Mucosa of stomach (tissue), 1 donor: Measurements from ENCODE around the gene FHIT.

ENCODE experiments used
- H3K27me3 ChIP-seq: one replicate; pipeline ENCODE4 v1.7.0; 2013; ENCODE audit warnings: mild to moderate bottlenecking, low read length; ENCODE audit not compliant: control insufficient read depth, insufficient read depth
- H3K36me3 ChIP-seq: one replicate; pipeline ENCODE4 v1.7.0; 2013; ENCODE audit warnings: low read length; ENCODE audit not compliant: control insufficient read depth, insufficient read depth
- H3K4me1 ChIP-seq: one replicate; pipeline ENCODE4 v1.7.0; 2013; ENCODE audit warnings: mild to moderate bottlenecking, low read length; ENCODE audit not compliant: control insufficient read depth, insufficient read depth
- H3K4me3 ChIP-seq: one replicate; pipeline ENCODE4 v1.7.0; 2013; ENCODE audit warnings: low read length
- H3K9ac ChIP-seq: one replicate; pipeline ENCODE4 v1.7.0; 2013; ENCODE audit warnings: mild to moderate bottlenecking, low read length, moderate library complexity
- H3K9me3 ChIP-seq: one replicate; pipeline ENCODE4 v1.7.0; 2013; ENCODE audit warnings: mild to moderate bottlenecking, low read length, moderate library complexity; ENCODE audit not compliant: control insufficient read depth
- donor health status: Pancreatic carcinoma.

The FHIT gene

DNA sequence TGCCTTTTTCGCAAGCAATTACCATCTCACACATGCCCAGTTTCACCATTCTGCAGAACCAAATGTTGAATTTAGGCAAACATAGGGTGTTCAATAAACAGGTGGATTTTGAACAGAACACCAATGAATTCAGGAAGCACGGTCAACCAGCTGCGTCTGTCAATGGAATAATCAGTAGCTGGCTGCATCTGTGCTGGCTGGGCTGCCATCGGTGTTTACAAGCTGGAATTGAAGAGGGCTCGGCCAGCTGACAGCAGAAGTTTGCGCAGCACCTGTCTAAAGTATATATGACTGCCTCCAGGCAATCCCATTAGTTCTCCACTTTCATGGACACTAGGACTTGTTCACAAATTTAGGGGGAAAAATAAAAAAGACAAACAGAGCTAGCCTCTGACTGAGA lies 1205.0 kb downstream of the FHIT start:
- no peaks in the 10 kb centered on the region for H3K27me3 ChIP-seq
- H3K36me3 ChIP-seq: no peaks in the 10 kb centered on the region
- no peak overlapping the region for H3K9ac ChIP-seq
- no peaks in the 10 kb centered on the region for H3K9me3 ChIP-seq
- H3K4me1 ChIP-seq: no peaks in the 10 kb centered on the region
- H3K4me3 ChIP-seq: no peak overlapping the region

DNA sequence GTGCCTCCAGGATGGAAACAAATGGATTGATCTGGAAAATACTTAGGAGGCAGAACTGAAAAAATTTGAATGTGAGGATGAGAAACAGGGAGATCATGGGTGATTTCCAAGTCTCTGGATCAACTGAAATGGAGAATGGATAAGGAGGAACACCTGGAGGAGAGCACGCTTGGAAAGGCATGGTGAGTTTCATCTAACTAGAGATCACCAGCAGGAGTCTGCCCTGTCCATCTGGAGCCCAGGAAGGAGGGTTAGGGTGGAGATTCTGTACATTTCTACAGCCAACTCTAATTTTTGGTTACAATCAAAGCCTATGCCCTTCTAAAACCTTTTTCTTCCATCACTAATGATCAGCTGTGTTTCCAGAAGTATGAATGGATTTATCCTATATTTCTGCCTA lies 1205.6 kb downstream of the FHIT start:
- Histone ChIP-seq H3K9me3 (no peaks in the 10 kb centered on the region), H3K4me3 (no peak overlapping the region), H3K9ac (no peak overlapping the region), H3K4me1 (no peaks in the 10 kb centered on the region), H3K27me3 (no peaks in the 10 kb centered on the region), H3K36me3 (no peaks in the 10 kb centered on the region)

DNA sequence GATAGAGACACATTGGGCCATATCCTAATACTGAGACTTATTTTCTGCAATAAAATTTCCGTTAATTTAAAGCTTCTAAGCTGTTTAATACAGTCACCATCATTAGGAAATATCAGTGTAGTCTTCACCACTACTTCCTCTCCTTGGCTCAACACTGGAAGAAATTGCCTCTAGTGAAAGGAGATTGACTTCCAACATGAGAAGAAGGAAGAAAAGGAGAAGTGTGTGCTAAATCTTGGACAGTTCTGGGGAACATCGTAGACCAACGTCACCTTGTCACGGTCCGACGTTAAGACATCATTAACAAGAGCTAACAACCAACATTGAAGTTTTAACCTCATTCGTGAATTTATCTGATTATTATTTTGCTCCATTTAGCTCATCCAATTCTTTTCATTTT lies 1214.4 kb downstream of the FHIT start:
- Histone ChIP-seq H3K36me3 (no peaks in the 10 kb centered on the region), H3K9me3 (no peaks in the 10 kb centered on the region), H3K4me1 (no peaks in the 10 kb centered on the region), H3K4me3 (no peak overlapping the region), H3K9ac (no peak overlapping the region), H3K27me3 (no peaks in the 10 kb centered on the region)

DNA sequence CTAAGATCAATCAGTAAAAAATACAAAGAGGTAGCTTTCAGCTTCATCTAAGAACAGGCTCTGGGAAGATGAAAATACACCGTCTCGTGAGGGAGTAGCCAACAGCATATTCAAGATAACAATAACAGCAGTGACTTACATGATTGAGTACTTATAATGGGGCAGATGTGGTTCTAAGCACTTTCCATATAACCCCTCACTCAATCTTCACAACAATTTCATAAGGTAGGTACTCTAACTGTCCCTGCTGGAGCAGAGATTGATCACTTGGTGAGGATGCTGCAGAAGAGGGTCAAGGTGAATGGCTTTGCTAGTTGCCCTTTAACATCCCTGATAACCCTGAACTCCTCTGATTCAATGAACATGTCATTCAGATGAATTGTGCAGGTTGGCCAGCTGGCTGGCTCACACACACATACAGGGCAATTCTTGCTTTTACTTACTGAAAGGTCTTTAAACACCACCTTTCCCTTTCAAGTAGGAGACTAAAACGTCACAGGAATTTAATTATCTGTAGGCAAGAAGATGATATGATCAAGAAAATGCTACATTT lies 1217.3 kb downstream of the FHIT start:
- H3K9me3 ChIP-seq: no peaks in the 10 kb centered on the region
- no peaks in the 10 kb centered on the region for H3K27me3 ChIP-seq
- no peak overlapping the region for H3K9ac ChIP-seq
- H3K36me3 ChIP-seq: no peaks in the 10 kb centered on the region
- H3K4me3 ChIP-seq: no peak overlapping the region
- H3K4me1 ChIP-seq: no peaks in the 10 kb centered on the region

DNA sequence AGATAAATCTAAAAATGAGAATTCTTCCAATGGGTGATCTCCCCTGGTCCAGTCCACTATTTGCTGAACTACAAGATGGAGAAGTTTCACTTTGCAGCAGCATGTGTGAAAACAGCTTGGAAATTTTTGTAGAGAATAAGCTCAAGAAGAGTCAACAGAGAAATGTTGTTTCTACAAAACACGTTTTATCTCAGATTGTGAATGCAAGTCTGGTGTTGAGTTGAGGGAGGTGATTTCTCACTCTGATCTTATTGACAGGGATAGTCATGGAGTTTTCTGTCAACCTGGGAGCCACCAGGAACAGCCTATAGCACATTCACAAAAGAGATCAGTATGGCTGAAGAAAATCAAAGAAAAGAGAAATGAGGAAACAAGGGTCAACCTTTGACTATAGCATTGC lies 1220.3 kb downstream of the FHIT start:
- Histone ChIP-seq H3K36me3 (no peaks in the 10 kb centered on the region), H3K4me1 (no peaks in the 10 kb centered on the region), H3K4me3 (no peak overlapping the region), H3K9ac (no peak overlapping the region), H3K9me3 (no peaks in the 10 kb centered on the region), H3K27me3 (no peaks in the 10 kb centered on the region)

DNA sequence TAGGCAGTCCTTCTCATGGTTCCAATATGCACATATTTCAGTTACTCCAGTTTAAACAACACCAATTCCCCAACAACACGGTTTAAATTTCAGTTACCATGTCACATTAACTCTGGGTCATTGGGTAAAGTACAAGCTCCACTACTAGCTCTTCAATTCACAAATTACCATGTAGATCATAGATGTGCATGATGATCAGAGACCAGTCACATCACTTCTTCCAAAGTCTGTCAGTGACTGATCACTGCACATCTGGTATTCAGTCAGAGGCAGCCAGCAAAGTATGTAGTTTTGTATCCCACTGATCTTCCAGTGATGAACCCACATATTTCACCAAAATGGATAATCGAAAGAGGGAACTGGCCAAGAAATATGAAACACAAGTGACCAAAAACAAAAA lies 1223.0 kb downstream of the FHIT start:
- Histone ChIP-seq H3K9me3 (no peaks in the 10 kb centered on the region), H3K36me3 (no peaks in the 10 kb centered on the region), H3K27me3 (no peaks in the 10 kb centered on the region), H3K4me3 (no peak overlapping the region), H3K9ac (no peak overlapping the region), H3K4me1 (no peaks in the 10 kb centered on the region)

DNA sequence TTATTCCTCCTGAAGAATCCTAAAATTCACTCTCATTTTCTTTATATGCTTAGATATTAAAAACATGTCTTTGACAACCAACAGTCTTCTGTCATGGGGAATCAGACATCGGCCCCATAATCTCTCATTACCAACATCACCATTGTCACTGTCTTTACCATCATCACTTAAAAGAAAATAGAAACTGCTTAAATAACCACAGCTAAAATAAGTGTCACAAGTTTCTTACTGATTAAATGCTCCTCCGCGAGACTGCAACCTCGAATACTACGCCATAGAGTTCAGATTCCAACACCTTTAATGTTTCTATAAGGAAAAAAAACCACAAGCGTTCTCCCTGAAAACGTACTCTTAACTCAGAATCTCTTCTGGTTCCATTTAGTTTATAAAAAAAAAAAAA lies 1223.9 kb downstream of the FHIT start:
- H3K9me3 ChIP-seq: no peaks in the 10 kb centered on the region
- H3K4me3 ChIP-seq: no peak overlapping the region
- H3K9ac ChIP-seq: no peak overlapping the region
- H3K4me1 ChIP-seq: no peaks in the 10 kb centered on the region
- no peaks in the 10 kb centered on the region for H3K27me3 ChIP-seq
- no peaks in the 10 kb centered on the region for H3K36me3 ChIP-seq

DNA sequence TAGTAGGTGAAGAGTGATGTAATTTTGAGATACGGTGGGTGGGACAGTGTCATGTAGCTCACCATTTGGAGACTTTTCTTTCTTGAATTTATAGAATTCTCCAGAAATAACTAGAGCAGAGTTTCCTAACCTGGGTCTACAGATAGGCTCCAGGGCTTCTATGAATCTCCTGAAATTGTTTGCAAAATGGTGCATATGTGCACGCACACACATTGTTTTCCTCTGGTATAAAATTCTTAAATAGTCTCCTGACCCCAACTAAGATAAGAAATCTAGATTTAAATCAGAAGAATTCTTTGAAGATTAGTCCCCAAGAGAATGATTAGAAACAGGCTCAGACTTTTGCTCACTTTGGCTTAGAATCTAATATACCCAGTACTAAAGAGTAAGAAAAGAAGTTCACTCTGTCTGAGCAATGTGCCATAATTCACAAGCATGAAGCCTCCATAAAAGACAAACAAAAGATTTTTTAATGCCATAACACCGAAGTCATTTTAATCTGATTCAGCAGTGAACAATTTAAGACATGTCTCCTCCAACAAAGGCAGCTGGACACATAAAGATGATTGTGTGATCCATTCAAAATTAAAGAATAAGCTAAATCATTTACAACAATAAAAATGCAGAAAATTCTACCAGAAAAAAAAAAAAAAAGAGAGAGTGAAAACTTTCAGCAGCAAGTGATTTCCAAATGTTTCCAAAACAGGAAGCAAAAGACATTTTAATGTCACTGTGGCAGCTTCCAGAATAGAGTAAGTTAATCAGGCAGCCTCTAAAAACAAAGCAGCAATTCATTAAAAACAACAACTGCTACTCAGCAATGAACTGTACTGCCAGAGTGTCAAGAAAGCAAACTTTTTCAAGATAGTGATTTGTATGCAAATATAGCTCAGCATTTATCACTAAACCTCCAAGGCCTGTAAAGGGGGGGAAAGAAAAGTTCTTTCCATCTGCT lies 1225.9 kb downstream of the FHIT start:
- no peaks in the 10 kb centered on the region for H3K36me3 ChIP-seq

DNA sequence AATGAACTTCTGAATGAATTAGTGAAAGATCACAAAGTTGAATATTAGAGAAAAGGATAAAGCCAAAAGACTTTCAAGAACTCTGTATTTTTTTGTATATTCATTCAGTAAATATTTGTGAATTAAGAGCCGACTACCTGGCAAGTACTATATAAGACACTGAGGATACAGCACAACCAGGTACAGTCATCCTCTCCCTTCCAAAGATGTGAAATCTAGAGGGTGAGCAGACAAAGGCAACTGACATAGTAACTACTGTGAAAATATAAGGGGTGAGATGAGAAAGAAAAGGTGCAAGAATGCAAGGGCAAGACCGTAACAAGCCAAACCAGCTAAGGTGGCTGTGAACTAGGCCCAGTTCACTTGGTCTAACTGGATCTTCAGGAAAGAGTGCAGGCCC lies 1226.9 kb downstream of the FHIT start:
- Histone ChIP-seq H3K27me3 (no peaks in the 10 kb centered on the region), H3K9ac (no peak overlapping the region), H3K36me3 (no peaks in the 10 kb centered on the region), H3K4me3 (no peak overlapping the region), H3K9me3 (no peaks in the 10 kb centered on the region), H3K4me1 (no peaks in the 10 kb centered on the region)

More for the DNA sequence above, 1225.9 kb downstream of the FHIT start:
- H3K4me3 ChIP-seq: no peak overlapping the region
- no peaks in the 10 kb centered on the region for H3K4me1 ChIP-seq
- H3K9ac ChIP-seq: no peak overlapping the region
- H3K9me3 ChIP-seq: no peaks in the 10 kb centered on the region
- H3K27me3 ChIP-seq: no peaks in the 10 kb centered on the region

DNA sequence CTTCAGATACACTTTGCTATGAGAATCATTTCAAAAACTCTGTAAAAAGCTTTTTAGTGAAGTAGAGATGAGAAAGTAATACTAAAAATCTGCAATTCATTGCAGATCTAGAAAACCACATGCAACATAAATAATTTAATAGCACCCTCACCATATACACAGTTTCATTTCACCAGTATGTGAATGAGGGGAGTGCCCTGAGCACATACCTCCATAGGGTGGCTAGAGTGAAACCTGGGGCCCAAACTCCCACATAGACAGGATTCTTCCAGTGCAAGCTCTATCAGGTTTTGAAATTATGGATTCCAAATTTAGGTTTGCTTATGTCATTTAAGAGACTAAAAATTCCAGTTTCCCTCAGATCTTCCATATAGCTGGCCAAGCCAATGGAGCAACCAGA lies 1228.1 kb downstream of the FHIT start:
- Histone ChIP-seq H3K9ac (no peak overlapping the region), H3K9me3 (no peaks in the 10 kb centered on the region), H3K27me3 (no peaks in the 10 kb centered on the region), H3K4me3 (no peak overlapping the region), H3K4me1 (no peaks in the 10 kb centered on the region), H3K36me3 (no peaks in the 10 kb centered on the region)

DNA sequence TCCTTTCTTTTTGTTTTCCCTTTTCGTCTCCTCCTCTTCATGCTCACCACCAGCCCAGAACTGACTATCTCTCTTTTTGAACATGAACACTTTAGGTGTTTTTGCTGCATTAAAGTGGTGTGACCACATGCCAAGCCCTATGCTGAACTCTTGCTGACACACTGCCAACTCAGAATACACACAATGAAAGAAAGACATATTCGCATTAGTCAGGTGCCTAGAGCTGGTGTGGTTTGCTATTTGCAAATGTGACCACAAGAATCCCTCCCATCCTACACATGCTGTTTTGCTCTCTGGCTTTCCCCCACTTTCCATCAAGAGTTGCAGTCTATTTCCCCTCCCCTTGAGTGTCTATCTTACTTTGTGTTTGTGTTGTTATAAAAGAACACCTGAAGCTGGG lies 1233.6 kb downstream of the FHIT start:
- H3K9me3 ChIP-seq: no peaks in the 10 kb centered on the region
- H3K36me3 ChIP-seq: no peaks in the 10 kb centered on the region
- H3K9ac ChIP-seq: no peak overlapping the region
- no peak overlapping the region for H3K4me3 ChIP-seq
- H3K4me1 ChIP-seq: no peaks in the 10 kb centered on the region
- no peaks in the 10 kb centered on the region for H3K27me3 ChIP-seq

DNA sequence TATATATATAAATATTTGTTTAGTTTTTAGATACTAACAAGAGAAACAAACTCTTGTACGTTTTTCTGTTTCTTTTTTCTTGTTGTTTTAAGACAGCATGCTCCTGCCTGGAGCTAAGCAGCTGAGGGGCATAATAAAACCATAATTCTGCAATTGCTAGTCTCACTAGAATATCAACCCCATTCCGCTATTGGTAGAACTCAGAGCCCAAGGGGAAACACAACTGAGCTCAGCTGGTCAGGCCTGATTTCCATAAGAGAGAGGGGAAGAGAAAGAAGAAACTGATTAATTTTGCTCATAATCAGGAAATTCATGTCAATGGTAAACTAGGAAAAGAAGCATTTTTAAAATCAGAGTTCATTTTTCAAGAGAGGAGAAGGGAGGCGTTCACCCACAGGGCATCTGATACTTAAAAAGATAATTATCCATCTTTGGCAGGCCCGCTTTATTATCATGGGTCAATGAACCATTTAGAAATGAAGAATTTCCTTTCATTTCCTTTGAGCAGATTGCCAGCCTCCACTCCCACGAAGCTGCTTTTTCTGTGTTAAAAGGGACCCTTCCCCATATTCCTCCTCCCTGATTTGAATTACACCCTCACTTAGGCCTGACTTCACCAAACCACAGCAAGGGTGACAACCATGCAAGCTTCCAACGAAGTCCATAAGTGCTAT lies 1236.1 kb downstream of the FHIT start:
- H3K9ac ChIP-seq: no peak overlapping the region
- H3K4me1 ChIP-seq: no peaks in the 10 kb centered on the region
- H3K9me3 ChIP-seq: no peaks in the 10 kb centered on the region
- no peaks in the 10 kb centered on the region for H3K36me3 ChIP-seq
- no peaks in the 10 kb centered on the region for H3K27me3 ChIP-seq
- no peak overlapping the region for H3K4me3 ChIP-seq
